Measurements from ENCODE around the gene NOX5.
"Not testable (repeated sequence)": the region's sequence is repeated elsewhere in the genome, so short reads cannot be mapped to it uniquely, and the experiment has no call there.

The NOX5 gene

DNA sequence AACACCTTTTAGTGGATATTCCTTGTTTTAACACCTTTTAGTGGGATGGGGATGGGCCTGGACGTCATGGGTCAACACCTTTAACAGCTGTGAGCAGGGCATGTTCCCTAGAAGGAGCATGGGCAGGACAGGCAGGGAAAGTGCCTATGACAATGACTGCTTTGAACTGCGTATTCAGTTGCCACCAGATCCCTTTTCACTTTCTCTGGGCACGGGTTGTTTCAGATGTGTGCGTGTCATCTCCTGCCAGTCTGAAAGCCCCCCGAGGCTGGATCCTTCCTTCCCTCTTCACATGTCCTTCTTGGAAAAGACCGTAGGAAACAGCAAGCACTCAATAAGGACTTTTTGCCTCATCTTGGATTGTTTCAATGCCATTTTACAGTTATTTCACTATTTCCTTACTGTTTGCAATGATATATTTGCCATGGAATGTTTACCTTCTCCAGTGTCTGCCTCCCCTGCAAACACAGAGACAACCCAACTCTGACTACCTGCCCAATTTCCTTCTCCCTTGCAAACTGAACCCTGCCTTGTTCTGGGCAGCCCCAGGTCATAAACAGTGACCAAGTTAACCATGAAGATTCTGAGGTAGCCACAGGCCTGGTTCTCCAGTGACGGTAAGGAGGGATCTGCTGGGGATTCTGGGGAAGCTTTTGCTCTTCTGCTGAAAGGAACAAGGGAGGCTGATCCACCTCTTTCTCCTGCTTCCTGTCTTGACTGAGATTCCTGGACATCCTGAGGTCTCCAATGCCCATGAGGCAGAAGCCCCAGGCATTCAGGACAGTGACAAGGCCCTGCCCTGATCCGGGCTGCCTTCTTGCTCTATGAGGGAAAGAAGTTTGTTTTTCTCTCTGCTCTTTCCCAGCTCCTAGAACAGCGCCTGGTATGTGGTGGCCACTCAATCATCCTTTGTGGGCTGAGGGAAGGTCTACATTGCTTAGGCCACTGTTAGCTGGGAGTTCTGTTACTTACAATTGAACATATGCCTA is 51.8 kb downstream of the NOX5 start:
- TF ChIP-seq POLR2A (IDR thresholded peaks at IDR 0.05; ENCODE audit: low read depth, low read length): no peak
- DNase-seq (ENCODE audit: insufficient read length, low spot score) (no peak), FAIRE-seq (no peak)

DNA sequence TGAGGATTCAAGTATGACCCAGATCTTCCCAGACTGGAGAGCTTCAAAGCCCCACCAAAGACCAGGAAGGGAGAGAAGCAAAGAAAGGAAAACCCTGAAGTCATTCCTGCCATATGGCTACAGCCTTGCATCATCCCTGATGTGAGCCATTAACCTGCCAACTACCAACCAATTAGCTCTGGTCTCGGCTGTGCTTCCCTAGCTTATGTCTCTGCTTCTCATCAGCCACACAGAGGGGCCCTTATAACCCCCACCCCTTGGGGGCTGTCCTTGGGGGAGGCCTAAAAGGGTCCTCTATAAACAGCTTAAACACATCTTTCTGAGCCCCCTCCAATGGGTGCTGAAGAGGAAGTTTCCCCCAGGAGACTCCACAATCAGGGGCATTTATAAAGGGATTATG is 52.8 kb downstream of the NOX5 start:
- no peak for TF ChIP-seq POLR2A (IDR thresholded peaks at IDR 0.05; ENCODE audit: low read depth, low read length)
- no peak for FAIRE-seq
- DNase-seq (ENCODE audit: insufficient read length, low spot score): no peak

GRCh38 chr15:69068157-69068556 is 53.7 kb downstream of the NOX5 start:
- no peak for TF ChIP-seq POLR2A (IDR thresholded peaks at IDR 0.05; ENCODE audit: low read depth, low read length)
- FAIRE-seq (no peak), DNase-seq (ENCODE audit: insufficient read length, low spot score) (no peak)

DNA sequence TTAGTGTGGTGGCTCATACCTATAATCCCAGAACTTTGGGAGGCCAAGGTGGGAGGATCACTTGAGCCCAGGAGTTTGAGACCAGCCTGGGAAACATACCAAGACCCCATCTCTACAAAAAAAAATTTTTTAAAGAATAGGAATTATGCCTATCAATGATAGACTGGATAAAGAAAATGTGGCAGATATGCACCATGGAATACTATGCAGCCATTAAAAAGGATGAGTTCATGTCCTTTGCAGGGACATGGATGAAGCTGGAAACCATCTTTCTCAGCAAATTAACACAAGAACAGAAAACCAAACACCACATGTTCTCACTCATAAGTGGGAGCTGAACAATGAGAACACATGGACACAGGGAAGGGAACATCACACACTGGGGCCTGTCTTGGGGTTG is 54.8 kb downstream of the NOX5 start:
- DNase-seq (ENCODE audit: insufficient read length, low spot score); FAIRE-seq: not testable (repeated sequence)

DNA sequence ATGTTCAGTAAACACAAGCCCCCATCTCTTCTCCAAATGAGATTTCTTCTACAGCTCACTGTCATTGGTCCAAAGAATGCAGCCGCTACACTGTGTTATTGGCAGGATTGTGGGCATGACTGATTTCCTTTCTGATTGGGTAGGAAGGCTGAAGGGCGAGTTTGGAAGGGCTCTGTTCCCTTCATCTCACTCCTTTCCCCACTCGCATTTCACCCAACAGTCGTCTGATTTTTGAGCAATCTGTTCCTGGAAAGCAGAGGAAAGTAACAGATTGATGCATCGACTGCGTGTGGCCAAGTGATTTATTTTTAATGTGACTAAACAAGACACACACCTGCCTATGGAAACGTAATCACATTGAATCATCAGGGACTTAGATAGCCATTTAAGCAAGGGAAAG is 55.5 kb downstream of the NOX5 start:
- no peak for TF ChIP-seq POLR2A (IDR thresholded peaks at IDR 0.05; ENCODE audit: low read depth, low read length)
- DNase-seq (ENCODE audit: insufficient read length, low spot score) (no peak), FAIRE-seq (no peak)

GRCh38 chr15:69070396-69070795 is 55.9 kb downstream of the NOX5 start:
- DNase-seq (ENCODE audit: insufficient read length, low spot score): no peak
- FAIRE-seq: no peak
- no peak for TF ChIP-seq POLR2A (IDR thresholded peaks at IDR 0.05; ENCODE audit: low read depth, low read length)

DNA sequence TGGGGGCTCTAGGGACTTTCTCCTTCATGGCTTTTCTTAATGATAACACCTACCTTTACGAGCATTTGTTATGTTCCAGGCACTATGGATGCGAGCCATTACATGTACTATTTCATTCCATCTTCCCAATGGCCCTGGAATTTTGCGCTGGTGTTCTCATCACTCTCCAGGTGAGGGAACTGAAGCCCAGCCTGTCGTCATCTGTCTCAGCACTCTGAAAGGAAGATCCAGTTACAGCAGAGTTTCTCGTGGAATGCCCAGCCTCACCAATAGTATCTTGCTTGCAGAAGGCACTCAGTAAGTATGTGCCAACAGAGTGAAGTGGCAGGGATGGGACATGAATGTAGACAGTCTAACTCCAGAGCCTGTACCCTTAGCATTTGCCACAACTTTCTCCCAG is 56.8 kb downstream of the NOX5 start:
- DNase-seq (ENCODE audit: insufficient read length, low spot score) (no peak), FAIRE-seq (no peak)
- TF ChIP-seq POLR2A (IDR thresholded peaks at IDR 0.05; ENCODE audit: low read depth, low read length): no peak

DNA sequence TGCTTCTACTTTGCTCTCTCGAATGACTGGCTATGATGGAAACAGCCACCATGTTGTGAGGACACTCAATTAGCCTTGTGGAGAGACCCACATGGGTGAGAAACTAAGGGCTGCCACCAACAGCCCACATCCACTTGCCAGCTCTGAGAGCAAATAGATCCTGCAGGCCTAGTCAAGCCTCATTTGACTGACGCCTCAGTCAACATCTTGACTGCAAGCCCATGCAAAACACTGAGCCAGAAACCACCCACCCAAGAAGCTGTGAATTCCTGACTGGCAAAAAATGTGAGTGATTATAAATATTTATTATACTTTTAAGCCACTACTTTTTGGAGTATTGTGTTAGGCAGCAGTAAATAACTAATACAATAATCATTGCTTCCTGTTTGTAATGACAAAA is 58.4 kb downstream of the NOX5 start:
- FAIRE-seq (no peak), DNase-seq (ENCODE audit: insufficient read length, low spot score) (no peak)
- no peak for TF ChIP-seq POLR2A (IDR thresholded peaks at IDR 0.05; ENCODE audit: low read depth, low read length)

DNA sequence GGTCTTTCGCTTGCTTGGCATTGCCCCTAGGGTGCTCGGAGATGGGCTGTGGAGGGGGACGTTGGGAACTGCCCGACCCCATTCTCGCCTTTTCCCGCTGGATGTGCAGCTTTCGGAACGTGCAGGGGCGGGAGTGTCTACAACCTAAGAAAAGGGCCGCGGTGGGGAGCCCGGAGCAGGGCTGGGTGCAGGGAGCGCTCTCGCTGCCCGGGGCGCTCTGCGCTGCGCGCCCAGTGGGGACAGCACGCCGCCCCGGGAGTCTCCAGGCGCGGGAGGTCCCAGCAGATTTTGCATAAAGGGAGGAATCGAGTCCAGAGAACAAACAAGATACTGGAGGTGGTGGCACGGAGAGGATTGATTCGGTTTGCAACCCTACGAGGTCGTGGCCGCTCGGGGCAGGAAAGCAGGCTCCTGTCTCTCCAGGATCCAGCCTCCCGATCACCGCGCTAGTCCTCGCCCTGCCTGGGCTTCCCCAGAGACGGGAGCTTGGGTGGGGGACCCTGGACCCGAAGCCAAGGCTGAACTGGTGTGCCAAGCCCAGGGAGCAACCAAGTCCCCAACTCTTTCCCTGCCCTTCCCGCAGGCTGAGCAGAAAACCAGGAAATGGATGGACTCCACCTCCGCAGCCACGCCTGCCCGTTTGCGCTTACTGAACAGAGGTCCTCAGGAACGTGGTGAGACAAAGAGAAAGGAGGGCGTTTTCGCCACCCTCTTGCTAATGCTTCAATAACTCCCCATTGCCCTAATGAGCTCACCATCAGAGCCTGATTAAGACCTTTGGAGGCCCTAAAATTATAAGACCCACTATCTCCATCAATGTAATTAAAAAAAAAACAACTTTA is 59.7 kb downstream of the NOX5 start:
- peak; percentile 69 for TF ChIP-seq POLR2A (IDR thresholded peaks at IDR 0.05; ENCODE audit: low read depth, low read length)
- peak; percentile 30 for FAIRE-seq
- DNase-seq (ENCODE audit: insufficient read length, low spot score): peak; percentile 54

GRCh38 chr15:69074843-69075224 is 60.3 kb downstream of the NOX5 start:
- DNase-seq (ENCODE audit: insufficient read length, low spot score) (no peak), FAIRE-seq (no peak)
- no peak for TF ChIP-seq POLR2A (IDR thresholded peaks at IDR 0.05; ENCODE audit: low read depth, low read length)

- FAIRE-seq (no peak), DNase-seq (ENCODE audit: insufficient read length, low spot score) (no peak)
- no peak for TF ChIP-seq POLR2A (IDR thresholded peaks at IDR 0.05; ENCODE audit: low read depth, low read length)
Observed at GRCh38 chr15:69075440-69075839, 60.9 kb downstream of the NOX5 start.

DNA sequence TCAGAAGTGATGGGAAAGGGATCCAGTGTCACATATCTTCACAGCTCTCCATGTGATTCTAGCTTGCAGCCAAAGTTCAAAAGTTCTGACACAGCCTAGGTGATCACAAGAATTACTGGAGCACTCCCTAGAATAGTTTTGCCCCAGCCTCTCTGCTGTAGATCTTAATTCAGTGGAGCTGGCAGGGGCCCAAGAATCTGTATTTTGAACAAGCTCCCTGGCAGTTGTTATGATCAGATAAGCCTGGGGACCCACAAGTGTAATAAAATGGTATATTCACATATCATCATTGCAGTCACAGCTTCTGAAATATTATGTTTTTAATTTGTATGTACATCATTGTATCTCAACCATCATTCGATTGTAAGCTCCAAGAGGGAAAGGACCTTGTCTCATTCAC is 62.3 kb downstream of the NOX5 start:
- FAIRE-seq (no peak), DNase-seq (ENCODE audit: insufficient read length, low spot score) (no peak)
- TF ChIP-seq POLR2A (IDR thresholded peaks at IDR 0.05; ENCODE audit: low read depth, low read length): no peak

- TF ChIP-seq POLR2A (IDR thresholded peaks at IDR 0.05; ENCODE audit: low read depth, low read length): no peak
- DNase-seq (ENCODE audit: insufficient read length, low spot score) (no peak), FAIRE-seq (no peak)
Observed at GRCh38 chr15:69078638-69079037, 64.1 kb downstream of the NOX5 start.
